SHP77 treated with DMSO at 0.1 percent for 48 hours (cell line): ENCODE results near the gene TTC39B.

Experiments used
- DNase-seq: peaks from one replicate; lab custom pipeline; 2025; lab: John Stamatoyannopoulos, UW

Gene TTC39B

GRCh38 chr9:15132091-15132490 is 174.9 kb downstream of the TTC39B start:
- no peak for DNase-seq

GRCh38 chr9:15131094-15131493 is 175.9 kb downstream of the TTC39B start:
- no peak for DNase-seq

- no peak for DNase-seq
Measured at GRCh38 chr9:15127831-15128230, 179.2 kb downstream of the TTC39B start.

GRCh38 chr9:15121630-15122029 is 185.4 kb downstream of the TTC39B start:
- DNase-seq: no peak

GRCh38 chr9:15116130-15116580 is 190.9 kb downstream of the TTC39B start:
- DNase-seq: no peak

GRCh38 chr9:15115702-15116101 is 191.3 kb downstream of the TTC39B start:
- no peak for DNase-seq

GRCh38 chr9:15115041-15115440 is 192.0 kb downstream of the TTC39B start:
- DNase-seq: no peak
